Panc1 (cell line): ENCODE data around the gene MTFMT. TPM values are rescaled to one million over a fixed set of nuclear protein-coding genes. Genes with fewer than 3 reads are reported as not detected.

Experiments used
- ATAC-seq: fragments of 200-7000 bp; cut with Tn5 transposase; 2 replicates; pipeline ENCODE4 v1.9.1; 2020; ENCODE audit warnings: mild to moderate bottlenecking, moderate library complexity
- BruUV-seq: library from RNA; stranded (reverse); fragments of 400-500 nt; replicated peaks from 2 replicates; lab custom pipeline; 2021; lab: Mats Ljungman, UMichigan
- CTCF ChIA-PET: fragments of 300-600 bp; sonication (Branson Sonifier 250); formaldehyde crosslinking; loops from one replicate; lab custom pipeline; 2022; ENCODE audit warnings: antibody characterized with exemption; lab: Charles Lee
- POLR2A ChIA-PET: fragments of 300-600 bp; sonication (Branson Sonifier 250); formaldehyde crosslinking; loops from one replicate; lab custom pipeline; 2022; ENCODE audit warnings: antibody characterized with exemption; lab: Charles Lee
- DNase-seq: peaks from one replicate; pipeline ENCODE4 v3.0.0-alpha.2; 2010; ENCODE audit warnings: low read depth, low spot score
- H3K27ac ChIP-seq: 2 replicates; pipeline ENCODE4 v1.5.1; 2011; ENCODE audit warnings: mild to moderate bottlenecking, low read length, inconsistent platforms
- H3K27me3 ChIP-seq: fragments of 200-500 bp; sonication (Bioruptor generic); 2 replicates; pipeline ENCODE4 v1.6.0; 2014; ENCODE audit warnings: low read length, inconsistent platforms; ENCODE audit not compliant: control insufficient read depth, insufficient read depth
- H3K36me3 ChIP-seq: fragments of 200-500 bp; sonication (Bioruptor generic); 2 replicates; pipeline ENCODE4 v1.5.1; 2014; ENCODE audit warnings: inconsistent platforms, mild to moderate bottlenecking, low read length, moderate library complexity; ENCODE audit not compliant: control insufficient read depth, insufficient read depth
- H3K4me1 ChIP-seq: 2 replicates; pipeline ENCODE4 v1.5.1; 2011; ENCODE audit warnings: inconsistent platforms, mild to moderate bottlenecking, low read length, moderate library complexity; ENCODE audit not compliant: control insufficient read depth, insufficient read depth
- H3K4me3 ChIP-seq, 2 experiments: 2 replicates each; pipeline ENCODE4 v1.5.1; 2011 to 2012; ENCODE audit warnings: low read depth in 2 of 2, low read length in 2 of 2, mild to moderate bottlenecking in 2 of 2, inconsistent platforms in 1 of 2, moderate library complexity in 1 of 2
- H3K9me3 ChIP-seq: fragments of 200-500 bp; sonication (Bioruptor generic); 2 replicates; pipeline ENCODE4 v1.5.1; 2014; ENCODE audit warnings: low read depth, mild to moderate bottlenecking, inconsistent platforms, low read length, moderate library complexity; ENCODE audit not compliant: control insufficient read depth, insufficient read depth
- CTCF ChIP-seq: fragments of 450-650 bp; IDR thresholded peaks from 2 replicates; pipeline ENCODE4 v1.5.1; 2017; ENCODE audit warnings: mild to moderate bottlenecking
- POLR2AphosphoS5 ChIP-seq: IDR thresholded peaks from 2 replicates; pipeline ENCODE4 v1.6.1; 2012; ENCODE audit warnings: mild to moderate bottlenecking, low read depth, low read length, moderate library complexity
- SIN3A ChIP-seq: IDR thresholded peaks from 2 replicates; pipeline ENCODE4 v1.6.1; 2012; ENCODE audit warnings: low read depth, mild to moderate bottlenecking, low read length, moderate library complexity, borderline replicate concordance; ENCODE audit not compliant: insufficient read depth
- TCF7L2 ChIP-seq: IDR thresholded peaks from 2 replicates; pipeline ENCODE4 v1.6.1; 2011; ENCODE audit warnings: mild to moderate bottlenecking, low read depth, low read length, inconsistent platforms
- in situ Hi-C: cut with HindIII; loops from 2 replicates; pipeline ENCODE4 v1.10.0; 2016; ENCODE audit warnings: low sequenced_read_pairs, low pct_unique_long_range_greater_than_20kb
- intact Hi-C: fragments of 100-400 bp; cut with micrococcal nuclease; formaldehyde crosslinking; loops from one replicate; pipeline ENCODE4 v1.10.0; 2022; ENCODE audit not compliant: unreplicated experiment
- total RNA-seq: library from RNA; stranded (reverse); gene quantifications from one replicate; pipeline ENCODE4 v1.2.1, GENCODE V29; 2021; ENCODE audit not compliant: unreplicated experiment
- TF ChIP-seq, protein P1 (sequence below), 2 experiments: IDR thresholded peaks; 2 replicates each; pipeline ENCODE4 v1.6.1; 2011 to 2012; ENCODE audit warnings: low read depth in 2 of 2, control low read depth in 1 of 2, low read length in 1 of 2, mild to moderate bottlenecking in 1 of 2, moderate library complexity in 1 of 2; ENCODE audit not compliant: insufficient read depth in 1 of 2

The MTFMT gene
- total RNA-seq, 1 experiment from 2014 or later: 19.4 TPM

GRCh38 chr15:65037309-65037708, 7.9 kb upstream of the MTFMT start:
- TF ChIP-seq CTCF (no peak), POLR2AphosphoS5 (no peak), SIN3A (no peak)
- TF ChIP-seq, protein P1, sequence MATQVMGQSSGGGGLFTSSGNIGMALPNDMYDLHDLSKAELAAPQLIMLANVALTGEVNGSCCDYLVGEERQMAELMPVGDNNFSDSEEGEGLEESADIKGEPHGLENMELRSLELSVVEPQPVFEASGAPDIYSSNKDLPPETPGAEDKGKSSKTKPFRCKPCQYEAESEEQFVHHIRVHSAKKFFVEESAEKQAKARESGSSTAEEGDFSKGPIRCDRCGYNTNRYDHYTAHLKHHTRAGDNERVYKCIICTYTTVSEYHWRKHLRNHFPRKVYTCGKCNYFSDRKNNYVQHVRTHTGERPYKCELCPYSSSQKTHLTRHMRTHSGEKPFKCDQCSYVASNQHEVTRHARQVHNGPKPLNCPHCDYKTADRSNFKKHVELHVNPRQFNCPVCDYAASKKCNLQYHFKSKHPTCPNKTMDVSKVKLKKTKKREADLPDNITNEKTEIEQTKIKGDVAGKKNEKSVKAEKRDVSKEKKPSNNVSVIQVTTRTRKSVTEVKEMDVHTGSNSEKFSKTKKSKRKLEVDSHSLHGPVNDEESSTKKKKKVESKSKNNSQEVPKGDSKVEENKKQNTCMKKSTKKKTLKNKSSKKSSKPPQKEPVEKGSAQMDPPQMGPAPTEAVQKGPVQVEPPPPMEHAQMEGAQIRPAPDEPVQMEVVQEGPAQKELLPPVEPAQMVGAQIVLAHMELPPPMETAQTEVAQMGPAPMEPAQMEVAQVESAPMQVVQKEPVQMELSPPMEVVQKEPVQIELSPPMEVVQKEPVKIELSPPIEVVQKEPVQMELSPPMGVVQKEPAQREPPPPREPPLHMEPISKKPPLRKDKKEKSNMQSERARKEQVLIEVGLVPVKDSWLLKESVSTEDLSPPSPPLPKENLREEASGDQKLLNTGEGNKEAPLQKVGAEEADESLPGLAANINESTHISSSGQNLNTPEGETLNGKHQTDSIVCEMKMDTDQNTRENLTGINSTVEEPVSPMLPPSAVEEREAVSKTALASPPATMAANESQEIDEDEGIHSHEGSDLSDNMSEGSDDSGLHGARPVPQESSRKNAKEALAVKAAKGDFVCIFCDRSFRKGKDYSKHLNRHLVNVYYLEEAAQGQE (IDR thresholded peaks at IDR 0.05; ENCODE audit: insufficient read depth in 1 of 2, low read depth in 2 of 2, low read length in 1 of 2): no peak
- H3K9me3 ChIP-seq: no peaks in the 10 kb centered on the region
- no TSS peak for BruUV-seq
- H3K27ac ChIP-seq: no peak overlapping the region
- no peaks in the 10 kb centered on the region for H3K36me3 ChIP-seq
- ChIA-PET CTCF (no interaction called here), POLR2A (no interaction called here)
- H3K4me3 ChIP-seq: no peak overlapping the region
- no peak for ATAC-seq
- no peak for DNase-seq
- intact Hi-C loops (loop anchor here (10.0 kb wide), 1 partner anchor 257 kb away; the partner anchor contains the start of gene RNU5A-1), in situ Hi-C loops (no loop called here)
- no peaks in the 10 kb centered on the region for H3K27me3 ChIP-seq
- H3K4me1 ChIP-seq: peaks cover 6% of the 10 kb centered on the region

DNA sequence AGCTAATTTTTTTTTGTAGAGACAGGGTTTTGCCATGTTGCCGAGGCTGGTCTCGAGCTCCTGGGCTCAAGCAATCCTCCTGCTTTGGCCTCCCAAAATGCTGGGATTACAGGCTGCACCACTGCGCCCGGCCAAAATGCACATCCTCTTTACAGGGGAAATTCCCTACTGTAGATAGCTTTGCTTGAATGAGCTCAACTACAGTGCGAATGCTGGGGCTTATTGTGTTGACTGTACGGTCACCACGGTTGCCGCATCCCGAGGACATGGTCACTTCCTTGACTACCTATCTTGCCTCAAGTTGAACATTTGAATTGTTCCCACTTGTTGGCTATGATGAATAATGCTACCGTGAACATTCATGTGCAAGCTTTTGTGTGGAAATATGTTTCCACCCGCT, 5.3 kb upstream of the MTFMT start:
- Histone ChIP-seq H3K27me3 (no peaks in the 10 kb centered on the region), H3K27ac (no peak overlapping the region), H3K4me1 (peaks cover 6% of the 10 kb centered on the region), H3K36me3 (no peaks in the 10 kb centered on the region), H3K9me3 (no peaks in the 10 kb centered on the region), H3K4me3 (no peak overlapping the region)
- TF ChIP-seq SIN3A: no peak
- no peak for TF ChIP-seq POLR2AphosphoS5
- TF ChIP-seq CTCF: no peak
- no peak for TF ChIP-seq TCF7L2
- ChIA-PET POLR2A (interaction anchor here (0.6 kb wide), 1 partner anchor 265 kb away, joined by 4 read pairs; no protein-coding TSS in a partner anchor), CTCF (interaction anchor here (0.8 to 1.5 kb wide), 4 partner anchors 47 to 66 kb away, joined by 4 to 8 read pairs (median 4); no protein-coding TSS in a partner anchor)
- no peak for ATAC-seq
- intact Hi-C loops (loop anchor here (10.0 kb wide), 1 partner anchor 260 kb away; the partner anchor contains the start of gene RNU5A-1), in situ Hi-C loops (no loop called here)
- DNase-seq: no peak
- BruUV-seq: no TSS peak
